SIG-M5 treated with dmso at 0.1 percent for 504 hours (cell line): Measurements from ENCODE around the gene DDX59.

Experiments
- DNase-seq: peaks from one replicate; lab custom pipeline; 2025; ENCODE audit not compliant: unreplicated experiment; lab: John Stamatoyannopoulos, UW

Gene DDX59

GRCh38 chr1:200669314-200670241 lies at the start of gene DDX59:
Gene DDX59 (minus strand): TSS chr1:200669907. CDS start chr1:200666740, 3,167 bp downstream.
- peak; percentile 98 for DNase-seq

- DNase-seq: no peak
Measured at GRCh38 chr1:200714504-200715187, 44.9 kb upstream of the DDX59 start.

GRCh38 chr1:200710166-200710565 lies 40.5 kb upstream of the DDX59 start:
- no peak for DNase-seq

DNA sequence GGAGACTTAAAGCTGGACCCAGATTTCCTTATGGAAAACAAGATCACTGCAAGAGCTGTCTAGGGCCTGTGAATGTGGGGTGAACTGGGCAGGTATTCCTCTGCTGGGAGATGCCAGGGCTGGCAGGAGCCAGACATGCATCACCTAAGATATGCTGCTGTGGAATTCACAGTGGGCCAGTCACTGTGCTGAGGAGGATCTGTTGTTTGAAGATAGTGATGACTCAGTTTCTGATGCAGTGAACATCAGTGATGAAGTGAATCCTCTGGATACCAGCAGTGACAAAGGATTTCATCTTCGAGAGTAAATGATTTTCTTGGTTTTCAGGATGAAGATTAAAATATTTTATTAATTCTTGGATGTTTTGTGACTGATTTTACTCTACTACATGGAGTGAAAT lies 39.1 kb upstream of the DDX59 start:
- DNase-seq: no peak

DNA sequence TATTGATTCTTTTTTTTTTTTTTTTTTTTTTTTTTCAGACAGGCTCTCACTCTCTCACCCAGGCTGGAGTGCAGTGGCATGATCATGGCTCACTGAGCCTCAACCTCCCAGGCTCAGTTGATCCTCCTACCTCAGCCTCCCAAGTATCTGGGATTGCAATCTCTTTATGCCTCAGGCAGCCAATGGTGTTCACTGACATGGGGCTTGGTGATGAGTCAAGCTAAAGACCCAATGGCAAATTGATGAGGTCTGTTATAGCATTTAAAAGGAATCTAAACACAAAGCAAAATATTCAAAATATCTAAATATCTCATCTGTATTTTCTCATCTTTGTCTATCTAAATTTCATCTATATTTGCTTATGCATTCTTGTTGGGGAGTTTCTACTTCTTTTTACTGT lies 38.5 kb upstream of the DDX59 start:
- DNase-seq: no peak

GRCh38 chr1:200707116-200707515 lies 37.4 kb upstream of the DDX59 start:
- no peak for DNase-seq

DNA sequence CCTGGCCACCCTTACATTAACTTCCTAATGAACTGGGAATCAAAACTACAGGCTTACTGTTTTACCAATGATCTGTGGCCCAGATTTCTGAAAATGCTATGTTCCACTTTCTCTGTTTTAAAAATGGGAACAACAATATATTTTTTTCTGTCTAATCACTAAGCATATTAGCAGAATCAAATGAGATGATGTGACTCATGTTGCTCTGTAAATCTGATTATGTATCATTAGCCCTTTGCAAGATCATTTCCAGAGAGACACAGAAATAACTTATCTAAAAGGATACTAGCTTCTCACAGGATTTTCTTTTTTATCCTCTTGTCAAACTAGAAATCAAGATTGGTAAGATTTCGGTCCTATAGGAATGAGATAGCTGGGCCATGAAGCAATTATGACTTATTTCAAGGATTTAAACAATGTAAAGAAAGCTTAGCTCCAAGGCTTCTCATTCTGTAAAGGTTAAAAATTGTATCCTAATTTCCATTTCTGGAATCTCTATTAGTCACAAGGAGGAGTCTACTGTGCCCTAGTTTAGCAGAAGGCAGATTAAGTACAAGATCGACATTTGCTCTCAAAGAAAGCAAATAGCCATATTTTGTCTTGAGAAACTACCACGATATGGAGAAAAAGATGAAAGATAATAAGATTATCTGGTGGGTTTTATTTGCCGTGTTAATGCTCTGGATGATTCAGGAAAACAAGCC lies 36.6 kb upstream of the DDX59 start:
- DNase-seq: no peak

GRCh38 chr1:200704986-200705500 lies 35.3 kb upstream of the DDX59 start:
- DNase-seq: no peak

DNA sequence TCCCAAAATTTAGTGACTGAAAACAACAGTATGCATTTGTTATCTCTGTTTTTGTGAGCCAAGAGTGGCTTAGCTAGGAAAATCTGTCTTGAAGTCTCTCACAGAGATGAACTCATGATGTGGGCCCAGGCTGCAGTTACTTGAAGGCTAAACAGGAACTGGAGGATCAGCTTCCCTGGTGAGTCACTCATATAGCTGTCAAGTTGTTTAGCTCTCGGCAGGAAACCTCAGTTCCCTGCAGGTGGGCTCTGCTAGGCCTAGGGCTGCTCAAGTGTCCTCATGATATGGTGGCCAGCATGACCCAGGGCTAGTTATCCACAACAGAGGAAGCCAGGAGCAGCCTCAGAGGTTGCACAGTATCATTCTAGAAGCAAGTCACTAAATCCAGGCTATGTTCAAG lies 30.2 kb upstream of the DDX59 start:
- DNase-seq: no peak

GRCh38 chr1:200694738-200695137 lies 25.0 kb upstream of the DDX59 start:
- DNase-seq: no peak

- DNase-seq: no peak
Measured at GRCh38 chr1:200693327-200693726, 23.6 kb upstream of the DDX59 start.

GRCh38 chr1:200692316-200692715 lies 22.6 kb upstream of the DDX59 start:
- DNase-seq: no peak

DNA sequence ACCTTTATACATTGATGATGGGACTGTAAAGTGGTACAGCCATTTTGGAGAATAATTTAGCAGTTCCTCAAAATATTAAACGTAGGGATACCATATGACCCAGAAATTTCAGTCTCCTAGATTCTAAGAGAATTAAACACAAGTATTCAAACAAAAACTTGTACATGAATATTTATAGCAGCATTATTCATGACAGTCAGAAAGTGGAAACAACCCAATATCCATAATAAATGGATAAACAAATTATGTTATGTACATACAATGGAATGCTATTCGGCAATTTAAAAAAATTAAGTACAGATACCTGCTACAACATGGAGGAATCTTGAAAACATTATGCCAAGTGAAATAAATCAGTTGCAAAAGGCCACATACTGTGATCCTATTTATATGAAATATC lies 16.9 kb upstream of the DDX59 start:
- no peak for DNase-seq

DNA sequence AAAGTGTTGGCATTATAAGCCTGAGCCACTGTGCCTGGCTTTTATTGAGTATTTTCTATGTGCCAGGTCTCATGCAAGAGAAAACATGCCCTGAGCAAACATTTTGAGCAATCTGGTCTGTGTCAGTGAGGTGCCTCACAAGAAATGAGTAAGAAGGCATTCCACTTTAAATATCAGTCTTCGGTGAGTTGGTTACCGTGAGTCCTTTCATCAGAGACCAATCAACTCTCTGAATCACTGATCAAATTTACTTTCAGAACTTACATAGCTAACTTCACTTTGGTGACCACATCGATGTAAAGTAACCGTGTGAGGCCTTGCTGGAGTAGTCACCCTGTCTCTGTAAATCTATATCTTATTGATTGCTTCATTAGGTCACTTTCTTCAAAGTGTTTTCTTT lies 14.3 kb upstream of the DDX59 start:
- no peak for DNase-seq

DNA sequence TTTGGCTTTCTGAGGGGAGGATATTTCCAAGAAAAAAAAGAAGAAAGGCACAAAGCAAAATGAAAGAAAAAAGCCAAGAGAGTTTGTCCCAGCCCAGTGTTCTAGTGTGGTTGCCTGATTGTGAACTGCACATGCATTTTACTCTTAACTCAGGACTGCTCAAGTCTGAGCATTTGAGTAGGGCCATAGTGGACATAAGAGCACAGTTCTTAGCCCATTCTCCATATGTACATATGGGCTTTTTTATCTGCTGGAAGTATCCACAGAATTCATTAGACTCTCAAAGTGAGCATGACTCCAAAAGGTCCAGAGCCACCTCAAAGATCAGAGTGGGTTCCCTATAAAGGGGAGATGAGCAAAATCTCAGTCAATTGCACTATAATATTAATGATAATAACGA lies 13.6 kb upstream of the DDX59 start:
- no peak for DNase-seq

- DNase-seq: no peak
Measured at GRCh38 chr1:200681231-200681630, 11.5 kb upstream of the DDX59 start.

DNA sequence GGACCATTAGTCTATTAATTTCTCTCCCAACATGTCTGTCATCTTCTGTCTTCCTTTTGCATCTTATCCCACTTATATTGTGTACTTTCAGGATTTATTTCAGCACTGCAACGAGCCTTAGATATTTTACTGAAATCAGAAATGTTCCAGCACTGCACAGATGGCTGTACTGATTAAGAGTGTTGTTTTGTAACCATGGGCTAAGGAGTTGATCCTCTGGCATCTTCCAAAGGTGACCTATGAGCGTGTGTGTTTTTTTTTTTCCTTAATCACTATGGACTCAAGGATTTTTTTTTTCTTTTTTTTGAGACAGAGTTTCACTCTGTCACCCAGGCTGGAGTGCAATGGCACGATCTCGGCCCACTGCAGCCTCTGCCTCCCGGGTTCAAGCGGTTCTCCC lies 7.1 kb upstream of the DDX59 start:
- DNase-seq: no peak

GRCh38 chr1:200675588-200675852 lies 5.8 kb upstream of the DDX59 start:
- DNase-seq: no peak

DNA sequence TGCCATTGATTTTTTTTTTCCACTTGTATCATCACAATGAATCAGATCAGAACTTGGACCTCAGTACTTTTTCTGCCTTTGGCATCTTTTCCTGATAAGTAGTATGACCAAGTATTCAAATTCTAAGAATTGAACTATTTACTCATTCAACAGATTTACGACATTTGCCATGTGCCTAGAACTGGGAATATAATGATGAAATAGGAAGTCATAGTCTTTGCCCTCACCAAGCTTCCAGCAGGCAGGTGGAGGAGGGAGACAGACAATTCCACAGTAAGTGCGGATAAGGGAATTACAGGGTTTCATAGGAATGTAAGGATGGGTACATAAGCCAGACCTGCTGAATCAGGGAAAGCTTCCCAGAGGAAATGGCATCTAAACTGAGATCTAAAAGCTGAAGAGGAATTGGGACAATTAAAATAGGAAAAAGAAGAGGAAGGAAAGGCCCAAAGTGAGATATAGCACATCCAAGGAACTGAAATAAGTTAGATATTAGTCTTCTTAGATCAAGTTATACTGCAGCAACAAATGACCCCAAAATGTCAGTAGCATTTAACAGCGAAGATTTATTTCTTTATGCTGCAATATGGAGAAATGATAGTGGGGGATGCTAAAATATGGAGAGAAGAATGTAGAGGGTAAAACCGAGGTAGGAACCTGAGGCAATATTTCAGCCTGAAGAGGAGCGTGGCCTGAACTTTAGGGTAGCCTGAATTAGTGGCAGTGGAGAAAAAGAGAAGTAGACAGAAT lies 5.3 kb upstream of the DDX59 start:
- DNase-seq: no peak

- DNase-seq: no peak
Measured at GRCh38 chr1:200673952-200674823, 4.5 kb upstream of the DDX59 start.
